ENCODE data around the gene DFFB. TPM values are rescaled to one million over a fixed set of nuclear protein-coding genes. Genes with fewer than 3 reads are reported as not detected.

Gene DFFB
- total and polyA plus RNA-seq, 2 of the 13 experiments (the other 11 are each of a cell fraction or from before 2014, with no cell fraction given): 4.6 to 9.3 TPM

- no peak for TF ChIP-seq ZBTB43 (CRISPR knock-in tag; conservative IDR thresholded peaks at IDR 0.05)
- TF ChIP-seq ZSCAN12 (CRISPR knock-in tag; IDR thresholded peaks at IDR 0.05): no peak
- no peak for TF ChIP-seq ZNF432 (CRISPR knock-in tag; IDR thresholded peaks at IDR 0.05; ENCODE audit: borderline replicate concordance)
- no peak for TF ChIP-seq ZKSCAN1 (IDR thresholded peaks at IDR 0.05; ENCODE audit: low read length)
- TF ChIP-seq ZNF687 (CRISPR knock-in tag; IDR thresholded peaks at IDR 0.05): no peak
- no peak for TF ChIP-seq ZNF460 (CRISPR knock-in tag; IDR thresholded peaks at IDR 0.05; ENCODE audit: borderline replicate concordance)
These were observed 74.0 kb downstream of the DFFB start (continued) for GRCh38 chr1:3931007-3931912.

Measured in HepG2 (cell line).